GM06990 (cell line): ENCODE results near the gene ATG2B.

Experiments
- DNase-seq: peaks from one replicate; pipeline ENCODE4 v3.0.0-alpha.2; 2011; ENCODE audit not compliant: insufficient read length; ENCODE audit errors: extremely low read depth
- H3K27me3 ChIP-seq: replicated peaks from 2 replicates; pipeline ENCODE4 v1.6.0; 2011; ENCODE audit warnings: low read length; ENCODE audit not compliant: control insufficient read depth, insufficient read depth
- H3K36me3 ChIP-seq: 2 replicates; pipeline ENCODE4 v1.5.1; 2011; ENCODE audit warnings: low read length; ENCODE audit not compliant: control insufficient read depth, insufficient read depth
- H3K4me3 ChIP-seq: replicated peaks from 2 replicates; pipeline ENCODE4 v1.5.1; 2011; ENCODE audit warnings: low read depth, mild to moderate bottlenecking, control low read depth, low read length
- CTCF ChIP-seq: IDR thresholded peaks from 2 replicates; pipeline ENCODE4 v1.5.1; 2011; ENCODE audit warnings: low read length, control low read depth, mild to moderate bottlenecking, inconsistent platforms; ENCODE audit not compliant: insufficient read depth, poor library complexity, severe bottlenecking

The ATG2B gene

DNA sequence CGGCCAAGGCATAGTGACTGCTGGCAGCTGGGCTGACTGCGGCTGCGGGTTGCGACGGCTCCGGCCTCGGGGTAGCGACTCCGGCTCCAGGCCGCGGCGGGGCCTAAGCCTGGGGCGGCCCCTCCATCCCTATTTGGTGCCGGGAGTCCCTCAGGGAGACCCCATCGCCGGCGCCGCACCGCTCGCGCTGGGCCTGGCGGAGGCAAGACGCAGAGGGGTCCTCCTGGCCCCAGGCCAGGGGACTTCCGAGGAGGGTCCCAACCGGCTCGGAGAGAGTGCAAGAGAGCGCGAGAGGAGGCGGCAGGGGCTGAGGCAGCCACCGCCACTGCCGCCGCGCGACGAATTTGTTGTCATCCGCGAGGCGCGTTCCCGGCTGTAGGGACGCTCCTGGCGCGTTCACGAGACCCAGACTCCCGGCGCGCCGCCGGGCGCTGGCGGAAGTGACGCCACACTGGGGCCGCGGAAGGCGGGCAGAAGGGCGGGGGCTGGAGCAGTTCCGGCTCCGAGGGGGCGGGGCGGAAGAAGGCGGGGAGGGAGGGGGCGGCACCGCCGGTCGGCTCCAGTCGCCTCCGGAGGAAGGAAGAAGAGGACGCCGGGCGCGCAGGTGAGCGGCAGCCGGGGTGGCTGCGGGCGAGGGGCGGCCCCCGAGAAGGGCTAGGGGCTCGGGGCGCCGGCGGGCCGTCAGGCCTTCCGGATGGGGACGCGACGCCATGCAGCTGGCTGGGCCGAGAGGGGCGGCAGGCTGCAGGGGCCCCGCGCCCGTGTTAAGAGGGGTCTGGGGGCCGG is at the start of gene ATG2B, which contains the start of gene GSKIP:
TSS of gene ATG2B (minus strand) at position 377 of the 786 bp plus-strand sequence. CDS start at position 12, 365 bp downstream.
TSS of gene GSKIP (plus strand) at position 562 of the 786 bp plus-strand sequence. CDS start 18,722 bp downstream, outside the sequence.
- TF ChIP-seq CTCF, result no peak
- DNase-seq, result peak; percentile 96
- H3K36me3 ChIP-seq, result no peaks in the 10 kb centered on the region
- H3K27me3 ChIP-seq, result no peaks in the 10 kb centered on the region
- peak within 1 kb of the TSS; percentile 87 for H3K4me3 ChIP-seq

DNA sequence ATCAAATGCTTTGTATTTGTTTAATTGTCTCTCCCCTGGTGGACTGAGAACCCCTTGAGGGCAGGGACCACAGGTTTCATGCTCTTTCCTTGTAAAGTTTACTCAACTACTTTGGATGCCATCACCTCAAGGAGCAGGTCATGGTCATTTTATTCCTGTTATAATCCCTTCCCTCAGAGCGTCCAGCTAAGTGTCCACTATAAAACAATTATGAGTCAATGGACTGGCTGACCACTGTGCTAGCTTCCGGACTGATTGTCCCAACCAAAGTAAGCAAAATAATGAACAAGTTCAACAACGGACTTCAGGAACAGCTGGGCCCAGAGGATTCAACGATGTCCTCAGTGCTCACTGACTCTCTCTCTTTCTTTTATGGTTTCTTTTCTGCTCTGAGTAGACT is 47.0 kb upstream of the ATG2B start:
- DNase-seq, result no peak
- TF ChIP-seq CTCF, result no peak
- Histone ChIP-seq H3K36me3 (no peaks in the 10 kb centered on the region), H3K4me3 (no peak overlapping the region), H3K27me3 (no peaks in the 10 kb centered on the region)

DNA sequence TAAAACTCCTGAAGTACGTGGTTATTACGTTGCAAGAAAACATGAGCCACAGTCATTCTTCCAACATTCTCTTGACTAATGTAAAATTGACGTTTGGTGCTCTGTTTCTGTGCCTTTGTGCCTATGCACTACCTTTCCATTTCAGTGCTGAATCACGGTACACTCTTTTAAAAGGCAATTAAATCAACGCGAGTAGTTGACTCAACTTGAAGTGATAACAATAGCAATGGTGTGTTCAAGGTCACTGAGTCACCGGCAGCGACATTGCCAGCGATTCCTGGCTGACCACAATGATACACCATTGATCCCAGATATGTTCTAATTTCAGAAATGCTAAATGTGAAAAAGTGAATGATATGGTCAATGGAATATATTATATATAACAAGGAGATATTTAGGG is 46.6 kb upstream of the ATG2B start:
- H3K36me3 ChIP-seq, result no peaks in the 10 kb centered on the region
- H3K27me3 ChIP-seq, result no peaks in the 10 kb centered on the region
- H3K4me3 ChIP-seq, result no peak overlapping the region
- no peak for DNase-seq
- TF ChIP-seq CTCF, result no peak

DNA sequence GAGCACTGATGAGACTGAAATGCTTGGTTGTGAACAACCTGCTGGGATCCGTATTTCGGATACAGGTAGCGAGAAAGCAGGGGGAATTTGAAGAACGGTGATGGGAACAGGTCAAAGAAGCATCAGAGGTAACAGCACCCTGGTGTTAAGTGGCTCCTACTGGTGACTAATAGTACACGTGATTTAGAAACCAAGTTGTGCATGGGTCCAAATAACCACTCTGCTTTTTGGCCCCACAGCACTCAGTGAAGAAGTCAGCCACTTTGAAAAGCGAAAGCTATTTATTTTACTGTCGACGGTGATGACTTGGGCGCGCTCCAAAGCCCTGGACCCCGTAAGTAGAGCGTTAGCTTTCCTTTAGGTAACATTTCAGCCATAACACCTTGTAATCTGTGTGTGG is 45.5 kb upstream of the ATG2B start:
- Histone ChIP-seq H3K4me3 (no peak overlapping the region), H3K27me3 (no peaks in the 10 kb centered on the region), H3K36me3 (no peaks in the 10 kb centered on the region)
- peak; percentile 10 for TF ChIP-seq CTCF
- DNase-seq, result no peak

- no peaks in the 10 kb centered on the region for H3K36me3 ChIP-seq
- no peak overlapping the region for H3K4me3 ChIP-seq
- TF ChIP-seq CTCF, result no peak
- H3K27me3 ChIP-seq, result no peaks in the 10 kb centered on the region
- DNase-seq, result no peak
Observed at GRCh38 chr14:96407935-96408570, 44.9 kb upstream of the ATG2B start.
